ENCODE measurements around the gene PRCP. TPM values are rescaled to one million over a fixed set of nuclear protein-coding genes. Genes with fewer than 3 reads are reported as not detected.
"Not testable (repeated sequence)": the region's sequence is repeated elsewhere in the genome, so short reads cannot be mapped to it uniquely, and the experiment has no call there.

PRCP gene
- total RNA-seq, 6 experiments from 2014 or later: 51.2 to 63.3 (median 57.5) TPM

DNA sequence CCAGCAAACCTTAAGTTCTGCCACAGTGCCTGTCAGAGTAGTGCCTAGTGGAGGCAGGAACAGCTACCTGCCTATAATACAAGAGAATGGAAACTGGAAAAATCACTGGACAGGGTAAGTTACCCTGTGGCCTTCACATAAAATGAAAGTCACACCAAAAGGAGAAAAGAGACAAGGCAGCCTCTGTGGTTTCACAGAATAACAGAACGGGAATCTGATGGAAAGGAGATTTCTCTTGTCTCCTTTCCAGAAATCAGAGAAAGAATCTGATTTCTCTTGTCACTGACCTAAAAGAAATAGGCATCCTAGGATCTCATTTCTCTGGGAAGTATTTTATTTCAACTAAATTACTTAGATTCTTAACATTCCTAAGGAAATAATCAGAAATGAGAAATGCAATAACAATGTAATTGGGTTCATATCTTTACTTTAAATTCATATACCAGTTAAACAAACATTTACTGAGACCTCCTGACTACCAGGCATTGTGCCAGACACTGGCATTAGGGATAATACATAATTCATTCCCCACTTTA is 41.6 kb downstream of the PRCP start:
- Mint-ChIP-seq H3K9me3 (peaks cover 2% of the 10 kb centered on the region; the same call in 1 of the 2 replicates), H3K4me1 (ENCODE audit: low read depth) (peaks cover 87% of the 10 kb centered on the region), H3K4me3 (peak overlapping the region; percentile 74), H3K27me3 (ENCODE audit: insufficient read depth) (no peaks in the 10 kb centered on the region; the same call in none of the 2 replicates), H3K36me3 (ENCODE audit: low read depth) (peaks cover 7% of the 10 kb centered on the region), H3K27ac (peak overlapping the region; percentile 82)
- TF ChIP-seq CTCF (IDR thresholded peaks at IDR 0.05): no peak
- DNase-seq: peak; percentile 65

DNA sequence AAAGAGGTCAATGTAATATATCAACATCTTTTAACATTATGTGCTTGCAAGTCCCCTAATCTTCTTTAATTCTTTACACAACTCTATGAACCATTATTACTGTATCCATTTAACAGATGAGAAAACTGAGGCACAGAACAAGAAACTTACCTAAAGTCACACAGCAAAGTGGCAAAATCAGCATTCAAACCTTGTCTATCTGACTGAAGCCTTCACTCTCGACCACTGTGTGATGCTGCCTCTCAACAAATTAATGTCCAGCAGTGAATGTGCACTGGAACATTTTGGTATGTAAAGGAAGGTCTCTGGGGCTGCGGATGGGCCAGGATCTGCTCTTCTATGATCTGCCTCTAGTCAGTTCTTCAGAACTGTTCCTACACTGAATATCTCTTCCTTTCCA is 42.1 kb downstream of the PRCP start:
- Mint-ChIP-seq H3K4me3 (peak overlapping the region; percentile 74), H3K4me1 (ENCODE audit: low read depth) (peaks cover 87% of the 10 kb centered on the region), H3K9me3 (peaks cover 5% of the 10 kb centered on the region; the same call in 1 of the 2 replicates), H3K27me3 (ENCODE audit: insufficient read depth) (no peaks in the 10 kb centered on the region; the same call in none of the 2 replicates), H3K27ac (peak overlapping the region; percentile 82), H3K36me3 (ENCODE audit: low read depth) (peaks cover 12% of the 10 kb centered on the region)
- DNase-seq: no peak
- no peak for TF ChIP-seq CTCF (IDR thresholded peaks at IDR 0.05)

DNA sequence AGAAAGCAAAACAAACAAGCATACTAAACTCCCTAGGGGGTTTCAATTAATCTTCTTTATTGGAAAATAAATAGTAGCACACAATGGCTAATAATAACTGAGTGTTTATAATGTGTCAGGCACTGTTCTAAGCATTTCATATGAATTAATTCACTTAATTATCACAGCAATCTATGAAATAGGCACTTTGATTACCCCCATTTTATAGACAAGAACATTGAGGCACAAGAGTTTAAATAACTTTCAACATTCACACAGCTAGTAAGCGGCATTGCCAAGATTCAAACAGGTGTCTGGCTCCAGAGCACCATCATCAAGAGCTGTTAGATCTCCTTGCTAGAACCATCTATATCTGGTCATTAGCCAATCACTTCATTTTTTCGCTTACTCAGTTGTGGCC is 43.1 kb downstream of the PRCP start:
- no peak overlapping the region for H3K4me3 Mint-ChIP-seq
- peaks cover 78% of the 10 kb centered on the region for H3K4me1 Mint-ChIP-seq (ENCODE audit: low read depth)
- H3K9me3 Mint-ChIP-seq: peaks cover 5% of the 10 kb centered on the region; the same call in 1 of the 2 replicates
- peaks cover 13% of the 10 kb centered on the region for H3K36me3 Mint-ChIP-seq (ENCODE audit: low read depth)
- H3K27ac Mint-ChIP-seq: no peak overlapping the region
- no peaks in the 10 kb centered on the region; the same call in none of the 2 replicates for H3K27me3 Mint-ChIP-seq (ENCODE audit: insufficient read depth)
- no peak for DNase-seq
- no peak for TF ChIP-seq CTCF (IDR thresholded peaks at IDR 0.05)

GRCh38 chr11:82855616-82856015 is 44.6 kb downstream of the PRCP start:
- no peak overlapping the region for H3K27ac Mint-ChIP-seq
- TF ChIP-seq CTCF (IDR thresholded peaks at IDR 0.05): no peak
- peaks cover 78% of the 10 kb centered on the region for H3K4me1 Mint-ChIP-seq (ENCODE audit: low read depth)

GRCh38 chr11:82854916-82855315 is 45.3 kb downstream of the PRCP start:
- H3K9me3 Mint-ChIP-seq; H3K27me3 Mint-ChIP-seq (ENCODE audit: insufficient read depth): not testable (repeated sequence)
- peak; percentile 32 for DNase-seq
- peaks cover 75% of the 10 kb centered on the region for H3K4me1 Mint-ChIP-seq (ENCODE audit: low read depth)
- H3K4me3 Mint-ChIP-seq: peak overlapping the region; percentile 75
- peak overlapping the region; percentile 65 for H3K27ac Mint-ChIP-seq
- peaks cover 13% of the 10 kb centered on the region for H3K36me3 Mint-ChIP-seq (ENCODE audit: low read depth)

More at GRCh38 chr11:82855616-82856015, 44.6 kb downstream of the PRCP start:
- peaks cover 13% of the 10 kb centered on the region for H3K36me3 Mint-ChIP-seq (ENCODE audit: low read depth)
- H3K27me3 Mint-ChIP-seq (ENCODE audit: insufficient read depth): no peaks in the 10 kb centered on the region; the same call in none of the 2 replicates
- peaks cover 5% of the 10 kb centered on the region; the same call in 1 of the 2 replicates for H3K9me3 Mint-ChIP-seq
- DNase-seq: peak; percentile 66
- H3K4me3 Mint-ChIP-seq: no peak overlapping the region

GRCh38 chr11:82854242-82854641 is 46.0 kb downstream of the PRCP start:
- H3K4me3 Mint-ChIP-seq: peak overlapping the region; percentile 75
- peak overlapping the region; percentile 65 for H3K27ac Mint-ChIP-seq
- H3K4me1 Mint-ChIP-seq (ENCODE audit: low read depth): peaks cover 68% of the 10 kb centered on the region
- H3K9me3 Mint-ChIP-seq: peaks cover 5% of the 10 kb centered on the region; the same call in 1 of the 2 replicates
- peaks cover 13% of the 10 kb centered on the region for H3K36me3 Mint-ChIP-seq (ENCODE audit: low read depth)
- TF ChIP-seq CTCF (IDR thresholded peaks at IDR 0.05): no peak
- no peaks in the 10 kb centered on the region; the same call in none of the 2 replicates for H3K27me3 Mint-ChIP-seq (ENCODE audit: insufficient read depth)
- DNase-seq: peak; percentile 18

Data from HFFc6 (cell line).